ENCODE data around the gene PEX26.
"Not testable (repeated sequence)": the region's sequence is repeated elsewhere in the genome, so short reads cannot be mapped to it uniquely, and the experiment has no call there.

PEX26 gene

DNA sequence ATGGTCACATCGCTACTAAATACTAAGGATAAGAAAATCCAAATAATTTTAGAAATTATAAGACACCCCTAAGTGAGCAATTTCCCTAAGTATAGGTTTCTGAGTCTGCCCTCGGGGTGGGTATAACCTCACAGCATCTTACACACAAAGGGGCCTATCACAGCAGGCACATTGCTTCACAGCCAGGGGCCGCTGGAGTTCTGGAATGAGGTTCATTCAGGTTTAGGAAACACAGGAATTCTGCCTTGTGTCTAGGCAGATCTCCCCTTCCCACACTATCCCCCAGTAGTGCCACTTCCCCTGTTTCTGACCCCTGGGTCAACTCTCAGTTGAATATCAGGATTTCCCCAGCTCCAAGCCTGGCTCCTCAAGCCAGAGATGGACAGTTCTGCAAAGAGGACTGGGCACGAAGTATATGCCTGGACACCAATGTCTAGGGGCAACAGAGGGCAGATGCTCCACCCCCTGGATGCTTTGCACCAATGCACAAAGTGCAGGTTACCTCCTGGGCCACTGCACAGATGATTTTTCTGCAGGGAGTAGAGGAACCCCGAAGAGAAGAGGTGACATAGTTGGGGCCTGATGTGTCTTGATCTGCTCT lies 44.3 kb downstream of the PEX26 start:
- no peak for DNase-seq

DNA sequence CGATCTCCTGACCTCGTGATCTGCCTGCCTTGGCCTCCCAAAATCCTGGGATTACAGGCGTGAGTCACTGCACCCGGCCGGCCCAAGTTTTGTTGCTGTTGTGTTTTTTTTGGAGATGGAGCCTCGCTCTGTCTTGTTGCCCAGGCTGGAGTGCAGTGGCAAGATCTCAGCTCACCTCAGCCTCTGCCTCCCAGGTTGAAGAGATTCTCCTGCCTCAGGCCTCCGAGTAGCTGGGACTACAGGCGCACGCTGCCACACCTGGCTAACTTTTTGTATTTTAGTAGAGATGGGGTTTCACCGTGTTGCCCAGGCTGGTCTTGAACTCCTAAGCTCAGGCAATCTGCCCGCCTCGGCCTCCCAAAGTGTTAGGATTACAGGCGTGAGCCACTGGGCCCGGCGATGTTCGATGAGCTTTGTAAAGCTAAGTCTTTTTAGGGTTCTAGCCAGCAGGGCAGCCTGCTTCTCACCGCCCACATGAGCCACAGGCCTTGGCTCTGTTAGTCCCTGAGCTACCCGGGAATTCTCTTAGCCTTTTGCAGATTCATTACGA lies 45.8 kb downstream of the PEX26 start:
- DNase-seq, result not testable (repeated sequence)

DNA sequence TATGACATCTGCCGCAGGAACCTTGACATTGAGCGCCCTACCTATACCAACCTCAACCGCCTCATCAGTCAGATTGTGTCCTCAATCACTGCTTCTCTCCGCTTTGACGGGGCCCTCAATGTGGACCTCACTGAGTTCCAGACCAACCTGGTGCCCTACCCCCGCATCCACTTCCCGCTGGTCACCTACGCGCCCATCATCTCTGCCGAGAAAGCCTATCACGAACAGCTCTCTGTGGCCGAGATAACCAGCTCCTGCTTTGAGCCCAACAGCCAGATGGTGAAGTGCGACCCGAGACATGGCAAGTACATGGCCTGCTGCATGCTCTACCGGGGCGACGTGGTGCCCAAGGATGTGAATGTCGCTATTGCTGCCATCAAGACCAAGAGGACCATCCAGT lies 48.8 kb downstream of the PEX26 start:
- no peak for DNase-seq

GRCh38 chr22:18130018-18130417 lies 52.2 kb downstream of the PEX26 start:
- DNase-seq, result no peak

GRCh38 chr22:18130699-18131429 lies 53.1 kb downstream of the PEX26 start:
- no peak for DNase-seq

DNA sequence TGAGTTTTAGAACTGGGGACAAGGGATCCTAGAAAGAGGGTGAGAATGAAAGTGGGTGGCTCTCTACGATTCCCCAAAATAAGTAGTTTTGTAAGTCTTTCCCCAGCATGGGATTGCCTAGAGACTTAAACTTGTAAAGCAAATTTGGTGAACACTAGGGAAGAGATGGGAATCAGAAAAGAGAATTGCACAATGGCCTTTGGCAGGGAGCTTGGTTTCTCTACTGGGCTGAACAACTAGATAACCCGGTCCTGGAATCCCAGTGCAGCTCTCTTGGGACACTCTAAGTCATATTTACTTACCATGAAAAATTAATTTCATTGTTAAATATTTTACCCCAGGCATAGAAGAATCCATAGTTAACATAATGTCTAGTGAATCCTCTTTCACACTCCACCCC lies 55.7 kb downstream of the PEX26 start:
- DNase-seq, result no peak

DNA sequence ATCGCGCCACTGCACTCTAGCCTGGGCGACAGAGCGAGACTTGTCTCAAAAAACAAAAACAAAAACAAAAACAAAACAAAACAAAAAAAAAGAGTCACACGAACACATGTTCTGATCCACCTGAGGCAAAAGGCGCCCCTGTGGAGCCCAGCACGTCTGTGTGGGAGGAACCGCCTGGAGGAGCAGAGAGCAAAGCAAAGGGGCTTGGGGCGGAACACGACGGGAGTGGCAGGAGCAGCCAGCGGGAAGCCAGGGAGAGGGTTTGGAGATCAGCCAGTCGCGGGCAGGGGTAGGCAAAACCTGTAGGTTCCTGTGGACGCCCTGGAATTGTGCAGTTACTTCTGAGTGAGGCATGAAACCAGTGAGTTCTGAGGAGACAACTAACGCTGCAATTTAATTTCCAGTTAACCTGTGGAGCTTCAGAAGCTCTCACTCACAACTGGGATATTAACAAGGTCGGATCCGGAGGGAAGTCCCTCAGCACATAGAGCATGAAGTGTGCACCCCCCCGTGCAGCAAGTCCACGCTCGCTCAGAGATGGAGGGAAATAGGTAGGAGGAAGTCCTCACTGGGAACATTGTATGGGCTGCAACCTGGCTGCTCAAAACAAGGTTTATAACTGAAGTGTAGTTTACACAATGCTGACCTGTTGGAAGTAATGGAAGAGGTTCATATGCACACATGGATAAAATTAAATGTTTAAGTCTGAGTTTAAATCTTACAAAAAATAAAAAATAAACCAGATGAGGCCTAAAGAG lies 59.0 kb downstream of the PEX26 start:
- no peak for DNase-seq

DNA sequence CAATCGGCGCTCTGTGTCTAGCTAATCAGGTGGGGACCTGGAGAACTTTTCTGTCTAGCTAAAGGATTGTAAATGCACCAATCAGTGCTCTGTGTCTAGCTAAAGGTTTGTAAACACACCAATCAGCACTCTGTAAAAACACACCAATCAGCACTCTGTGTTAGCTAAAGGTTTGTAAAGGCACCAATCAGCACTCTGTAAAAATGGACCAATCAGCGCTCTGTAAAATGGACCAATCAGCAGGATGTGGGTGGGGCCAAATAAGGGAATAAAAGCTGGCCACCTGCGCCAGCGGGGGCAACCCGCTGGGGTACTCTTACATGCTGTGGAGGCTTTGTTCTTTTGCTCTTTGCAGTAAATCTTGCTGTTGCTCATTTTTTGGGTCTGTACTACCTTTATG lies 63.2 kb downstream of the PEX26 start:
- not testable (repeated sequence) for DNase-seq

DNA sequence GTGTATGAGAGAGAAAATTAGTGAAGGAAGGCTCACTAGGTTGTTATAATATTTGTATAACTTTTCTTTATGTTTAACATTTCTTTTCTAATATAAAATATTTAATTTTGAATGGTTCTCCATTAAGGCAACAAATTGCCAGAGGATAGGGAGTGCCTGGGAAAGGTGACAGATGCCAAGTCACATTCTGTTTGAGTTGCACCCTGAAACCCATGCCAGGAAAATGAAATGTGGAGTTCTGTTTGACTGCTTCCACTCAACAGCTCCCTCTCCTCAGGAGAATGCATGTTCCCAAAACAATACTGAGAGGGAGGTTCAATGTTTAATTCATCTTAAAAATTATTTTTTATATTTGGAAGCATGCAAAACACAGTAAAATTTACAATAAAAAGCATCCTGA lies 66.3 kb downstream of the PEX26 start:
- no peak for DNase-seq

- no peak for DNase-seq
Measured at GRCh38 chr22:18145676-18146388, 68.0 kb downstream of the PEX26 start.

GRCh38 chr22:18146389-18146753 lies 68.6 kb downstream of the PEX26 start:
- DNase-seq, result no peak

- no peak for DNase-seq
Measured at GRCh38 chr22:18147791-18148190, 70.0 kb downstream of the PEX26 start.

GRCh38 chr22:18148293-18148965 lies 70.6 kb downstream of the PEX26 start:
- no peak for DNase-seq

GRCh38 chr22:18152519-18152918 lies 74.7 kb downstream of the PEX26 start:
- no peak for DNase-seq

- DNase-seq, result no peak
Measured at GRCh38 chr22:18154821-18155390, 77.1 kb downstream of the PEX26 start.
